Sigmoid colon (tissue), 3 donors: ENCODE measurements around the gene PHOSPHO2.

Experiments
- CTCF ChIP-seq, 4 experiments: fragments of 450-650 bp in 3 of 4; fragments of 200-600 bp in 1 of 4; IDR thresholded peaks; one replicate each; pipeline ENCODE4 v1.5.1; 2016 to 2019; ENCODE audit warnings: antibody characterized with exemption in 4 of 4, mild to moderate bottlenecking in 3 of 4, moderate library complexity in 2 of 4
- POLR2A ChIP-seq, 2 donors: fragments of 450-650 bp; IDR thresholded peaks; one replicate each; pipeline ENCODE4 v1.6.1; 2016; ENCODE audit warnings: antibody characterized with exemption in 2 of 2, mild to moderate bottlenecking in 2 of 2, moderate library complexity in 2 of 2

GRCh38 chr2:169727065-169727464 is 32.8 kb downstream of the PHOSPHO2 start:
- TF ChIP-seq CTCF (IDR thresholded peaks at IDR 0.05), result no peak
- no peak for TF ChIP-seq POLR2A (IDR thresholded peaks at IDR 0.05)
